Osteocyte (in vitro differentiated cells): Measurements from ENCODE around the gene LUC7L2. TPM values are rescaled to one million over a fixed set of nuclear protein-coding genes. Genes with fewer than 3 reads are reported as not detected.
"Not testable (repeated sequence)": the region's sequence is repeated elsewhere in the genome, so short reads cannot be mapped to it uniquely, and the experiment has no call there.

Experiments
- DNase-seq: peaks from one replicate; pipeline ENCODE4 v3.0.0; 2021; ENCODE audit warnings: mixed read lengths; ENCODE audit not compliant: unreplicated experiment; ENCODE audit errors: extremely low spot score
- H3K27ac Mint-ChIP-seq: one replicate; pipeline ENCODE4 v1.8.0; 2021; ENCODE audit warnings: mild to moderate bottlenecking, mixed read lengths; ENCODE audit not compliant: unreplicated experiment
- H3K27me3 Mint-ChIP-seq: one replicate; pipeline ENCODE4 v1.8.0; 2021; ENCODE audit warnings: mixed read lengths; ENCODE audit not compliant: unreplicated experiment
- H3K36me3 Mint-ChIP-seq: one replicate; pipeline ENCODE4 v1.8.0; 2021; ENCODE audit warnings: mixed read lengths; ENCODE audit not compliant: unreplicated experiment
- H3K4me1 Mint-ChIP-seq: one replicate; pipeline ENCODE4 v1.8.0; 2021; ENCODE audit warnings: mixed read lengths; ENCODE audit not compliant: unreplicated experiment
- H3K4me3 Mint-ChIP-seq: one replicate; pipeline ENCODE4 v1.8.0; 2021; ENCODE audit warnings: mild to moderate bottlenecking, moderate library complexity, mixed read lengths; ENCODE audit not compliant: unreplicated experiment
- H3K9me3 Mint-ChIP-seq: one replicate; pipeline ENCODE4 v1.8.0; 2021; ENCODE audit warnings: mixed read lengths; ENCODE audit not compliant: unreplicated experiment
- total RNA-seq: library from RNA; stranded (reverse); gene quantifications from 2 replicates; pipeline ENCODE4 v1.2.1, GENCODE V29; 2021
- TF ChIP-seq, protein P1 (sequence below): fragments of 200-600 bp; sonication (generic); IDR thresholded peaks from 2 replicates; pipeline ENCODE4 v1.5.0; 2021; ENCODE audit warnings: antibody characterized with exemption, mild to moderate bottlenecking, moderate library complexity

The LUC7L2 gene
- total RNA-seq, 1 donor from 2014 or later: 112 TPM

- TF ChIP-seq, protein P1, sequence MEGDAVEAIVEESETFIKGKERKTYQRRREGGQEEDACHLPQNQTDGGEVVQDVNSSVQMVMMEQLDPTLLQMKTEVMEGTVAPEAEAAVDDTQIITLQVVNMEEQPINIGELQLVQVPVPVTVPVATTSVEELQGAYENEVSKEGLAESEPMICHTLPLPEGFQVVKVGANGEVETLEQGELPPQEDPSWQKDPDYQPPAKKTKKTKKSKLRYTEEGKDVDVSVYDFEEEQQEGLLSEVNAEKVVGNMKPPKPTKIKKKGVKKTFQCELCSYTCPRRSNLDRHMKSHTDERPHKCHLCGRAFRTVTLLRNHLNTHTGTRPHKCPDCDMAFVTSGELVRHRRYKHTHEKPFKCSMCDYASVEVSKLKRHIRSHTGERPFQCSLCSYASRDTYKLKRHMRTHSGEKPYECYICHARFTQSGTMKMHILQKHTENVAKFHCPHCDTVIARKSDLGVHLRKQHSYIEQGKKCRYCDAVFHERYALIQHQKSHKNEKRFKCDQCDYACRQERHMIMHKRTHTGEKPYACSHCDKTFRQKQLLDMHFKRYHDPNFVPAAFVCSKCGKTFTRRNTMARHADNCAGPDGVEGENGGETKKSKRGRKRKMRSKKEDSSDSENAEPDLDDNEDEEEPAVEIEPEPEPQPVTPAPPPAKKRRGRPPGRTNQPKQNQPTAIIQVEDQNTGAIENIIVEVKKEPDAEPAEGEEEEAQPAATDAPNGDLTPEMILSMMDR: no peak
- Mint-ChIP-seq H3K36me3 (peaks cover 49% of the 10 kb centered on the region), H3K4me3 (no peak overlapping the region), H3K27me3 (no peaks in the 10 kb centered on the region), H3K4me1 (no peaks in the 10 kb centered on the region), H3K27ac (no peak overlapping the region), H3K9me3 (no peaks in the 10 kb centered on the region)
- no peak for DNase-seq
Measured at GRCh38 chr7:139421123-139421522, 61.4 kb downstream of the LUC7L2 start.

GRCh38 chr7:139422126-139422525 lies 62.4 kb downstream of the LUC7L2 start:
- Mint-ChIP-seq H3K9me3 (no peaks in the 10 kb centered on the region), H3K4me1 (no peaks in the 10 kb centered on the region), H3K36me3 (peaks cover 39% of the 10 kb centered on the region), H3K4me3 (no peak overlapping the region), H3K27ac (no peak overlapping the region), H3K27me3 (no peaks in the 10 kb centered on the region)
- TF ChIP-seq, protein P1: no peak
- DNase-seq: no peak

GRCh38 chr7:139423091-139423490 lies 63.4 kb downstream of the LUC7L2 start:
- Mint-ChIP-seq H3K4me1 (no peaks in the 10 kb centered on the region), H3K9me3 (no peaks in the 10 kb centered on the region), H3K4me3 (no peak overlapping the region), H3K27ac (no peak overlapping the region), H3K27me3 (no peaks in the 10 kb centered on the region), H3K36me3 (peaks cover 38% of the 10 kb centered on the region)
- no peak for DNase-seq
- TF ChIP-seq, protein P1: no peak

- no peaks in the 10 kb centered on the region for H3K27me3 Mint-ChIP-seq
Measured at GRCh38 chr7:139424004-139424403, 64.3 kb downstream of the LUC7L2 start.

GRCh38 chr7:139425701-139426100 lies 66.0 kb downstream of the LUC7L2 start:
- not testable (repeated sequence) for DNase-seq, H3K4me3 Mint-ChIP-seq

More at GRCh38 chr7:139424004-139424403, 64.3 kb downstream of the LUC7L2 start:
- Mint-ChIP-seq H3K9me3 (no peaks in the 10 kb centered on the region), H3K27ac (no peak overlapping the region), H3K4me3 (no peak overlapping the region), H3K36me3 (peaks cover 42% of the 10 kb centered on the region), H3K4me1 (no peaks in the 10 kb centered on the region)
- TF ChIP-seq, protein P1: no peak
- no peak for DNase-seq

More at GRCh38 chr7:139425701-139426100, 66.0 kb downstream of the LUC7L2 start:
- peaks cover 29% of the 10 kb centered on the region for H3K36me3 Mint-ChIP-seq
- not testable (repeated sequence) for H3K9me3 Mint-ChIP-seq, H3K27me3 Mint-ChIP-seq, H3K4me1 Mint-ChIP-seq, H3K27ac Mint-ChIP-seq
